HG02759 (cell line): ENCODE data around the gene CNPY2.
A peak's percentile ranks its signal among the peaks of the same experiment; 100 is the strongest.
"Not testable (repeated sequence)": the region's sequence is repeated elsewhere in the genome, so short reads cannot be mapped to it uniquely, and the experiment has no call there.

Experiments used
- ATAC-seq: cut with Tn5 transposase; IDR thresholded peaks from one replicate; pipeline ENCODE4 v1.9.1; 2021; ENCODE audit warnings: mild to moderate bottlenecking, moderate library complexity; ENCODE audit not compliant: unreplicated experiment

CNPY2 gene

DNA sequence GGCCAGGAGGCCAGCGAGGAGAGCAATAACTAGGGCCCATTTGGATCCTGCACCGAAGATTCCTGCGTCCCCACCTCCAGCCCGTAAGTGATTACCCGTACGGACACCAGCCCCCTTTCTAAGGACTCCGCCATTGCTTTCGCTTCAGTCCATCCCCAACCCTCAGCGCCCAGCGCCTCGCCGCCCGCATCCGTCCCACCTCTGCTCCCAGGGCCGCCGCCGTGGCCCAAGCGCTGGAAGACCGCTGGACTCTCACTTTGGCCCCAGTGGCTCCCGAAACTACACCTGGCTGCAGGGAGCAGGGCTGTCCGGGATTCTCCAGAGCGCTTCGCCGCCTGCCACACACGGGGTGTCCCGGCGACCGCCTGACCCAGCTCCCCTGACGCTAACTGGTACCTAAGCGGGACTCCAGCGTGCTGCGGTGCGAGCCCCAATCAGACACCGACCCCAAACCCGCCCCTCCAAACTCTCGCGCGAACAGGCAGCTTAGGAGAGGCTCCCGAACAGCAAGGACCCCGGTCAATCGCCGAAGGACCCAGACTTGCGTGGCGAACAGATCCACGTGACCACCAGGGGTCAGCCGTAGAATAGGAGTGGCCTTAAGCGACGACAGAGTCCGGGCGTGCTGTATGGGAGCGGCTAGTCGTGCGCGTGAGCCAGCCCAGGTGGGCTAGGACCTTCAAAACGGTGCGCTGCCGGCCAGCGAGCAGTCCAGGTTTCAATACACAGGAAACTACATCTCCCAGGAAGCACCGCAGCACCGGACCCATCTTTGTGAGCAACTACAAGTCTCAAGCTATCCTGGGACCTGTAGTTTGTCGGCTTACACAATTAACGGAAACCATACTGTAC is at the start of gene CNPY2:
Gene CNPY2, minus strand, starts transcription at position 367 of the 852 bp plus-strand sequence. CDS start 771 bp downstream, outside the sequence.
- peak; percentile 90 for ATAC-seq

DNA sequence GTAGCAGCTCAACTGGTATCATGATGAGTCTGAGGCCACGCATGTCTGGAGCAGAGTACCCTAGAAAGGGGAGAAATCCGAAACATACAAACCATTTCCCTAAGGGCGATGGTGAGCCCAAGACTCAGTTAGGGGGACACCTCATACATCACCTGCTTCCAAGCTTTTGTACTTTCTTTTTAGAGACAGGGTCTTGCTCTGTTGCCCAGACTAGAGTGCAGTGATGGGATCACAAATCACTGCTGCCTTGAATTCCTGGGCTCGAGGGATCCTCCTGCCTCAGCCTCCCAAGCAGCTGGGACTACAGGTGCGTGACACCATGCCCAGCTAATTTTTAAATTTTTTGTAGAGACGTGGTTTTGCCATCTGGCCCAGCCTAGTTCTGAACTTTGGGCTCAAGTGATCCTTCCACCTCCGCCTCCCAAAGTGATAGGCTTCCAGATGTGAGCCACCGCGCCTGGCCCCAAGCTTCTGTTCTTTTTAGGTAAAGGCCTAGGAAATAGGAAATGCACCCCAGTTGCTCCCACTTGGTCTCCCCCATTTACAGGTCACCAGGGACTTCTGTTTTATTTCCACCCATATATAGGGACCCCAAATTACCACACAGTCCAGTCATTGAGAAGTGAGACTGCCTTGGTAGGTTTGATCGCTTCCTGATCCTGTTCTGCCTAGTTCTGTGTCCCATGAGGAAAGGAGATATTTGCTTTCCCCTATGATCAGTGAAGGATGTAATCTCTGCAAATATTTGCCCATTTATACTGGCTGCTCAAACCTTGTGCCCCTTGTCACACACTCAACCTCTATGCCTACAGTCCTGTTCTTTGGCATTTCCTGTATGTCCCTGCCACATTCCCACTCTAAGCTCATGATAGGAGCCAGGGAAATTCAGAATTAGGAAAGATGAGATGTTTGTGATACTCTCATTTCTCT is 46.6 kb upstream of the CNPY2 start, which contains the start of gene APOF:
Gene APOF, minus strand, starts transcription at position 728 of the 930 bp plus-strand sequence. Its CDS starts 112 bp downstream, at position 616.
- ATAC-seq, result no peak

DNA sequence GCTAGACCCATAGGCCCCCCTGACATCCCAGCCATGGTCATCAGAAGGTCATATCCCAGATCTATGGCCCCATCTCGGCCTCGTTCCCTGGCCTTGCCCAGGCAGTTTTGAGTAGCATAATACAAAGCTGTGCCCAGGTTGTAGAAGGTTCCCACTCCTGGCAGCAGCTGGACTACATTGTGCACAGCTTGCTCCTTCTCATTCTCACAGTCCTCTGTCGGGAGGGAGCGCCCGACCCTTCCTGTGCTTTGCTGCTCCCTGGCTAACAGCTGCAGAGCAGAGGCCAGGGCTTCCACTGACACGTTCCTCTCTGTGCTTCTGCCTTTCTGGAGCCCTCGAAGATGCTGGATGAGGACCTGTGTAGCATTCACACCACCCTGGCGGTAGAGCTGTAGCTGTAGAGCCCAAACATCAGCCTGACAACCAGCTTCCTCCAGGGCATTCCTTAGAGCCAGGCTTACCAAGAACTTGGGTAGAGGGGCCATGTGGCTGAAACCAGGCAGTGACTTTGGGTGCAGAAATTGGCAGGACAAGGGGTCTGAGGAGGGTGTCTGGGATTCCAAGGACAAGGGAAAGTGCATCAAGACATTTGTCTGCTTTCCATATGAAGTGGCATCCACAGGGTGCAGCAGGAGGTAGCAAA is 45.8 kb upstream of the CNPY2 start:
- no peak for ATAC-seq

DNA sequence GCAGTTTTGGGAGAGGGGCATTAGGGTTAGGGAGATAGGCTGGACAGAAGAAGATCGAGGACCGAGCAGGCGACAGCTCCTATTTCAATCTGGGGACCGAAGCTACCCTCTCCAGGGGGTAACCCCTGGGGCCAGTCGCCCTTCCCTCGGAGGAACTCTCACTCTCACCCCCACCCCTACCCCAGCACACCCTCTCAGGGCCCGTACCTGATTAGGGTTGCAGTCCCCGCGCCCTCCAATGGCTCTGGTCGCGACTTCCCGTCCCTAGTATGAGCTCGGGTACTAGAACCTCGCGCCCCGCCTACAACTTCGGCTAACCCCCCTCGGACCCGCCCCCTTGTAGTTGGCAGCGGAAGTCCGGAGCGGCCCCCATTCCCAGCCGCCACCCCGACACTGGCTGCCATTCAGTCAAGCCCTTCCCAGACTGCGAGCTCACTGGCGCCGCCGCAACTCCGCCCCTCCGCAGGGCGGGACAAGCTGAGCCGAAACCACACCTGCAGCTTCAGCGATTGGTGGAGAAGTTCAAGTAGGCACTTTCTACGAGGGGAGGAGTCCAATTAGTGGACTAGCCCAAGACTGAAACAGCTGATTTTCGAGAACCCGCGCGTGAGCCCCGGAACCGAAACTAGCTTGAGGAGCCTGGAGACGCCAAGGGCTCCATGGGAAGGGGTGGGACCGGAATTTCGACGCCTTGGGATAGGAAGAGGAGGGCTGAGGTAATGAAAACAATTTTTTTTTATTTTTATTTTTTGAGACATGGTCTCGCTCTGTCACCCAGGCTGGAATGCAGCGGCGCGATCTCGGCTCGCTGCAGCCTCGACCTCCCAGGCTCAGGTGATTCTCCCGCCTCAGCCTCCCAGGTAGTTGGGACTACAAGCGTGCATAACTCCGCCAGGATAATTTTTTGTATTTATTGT is 44.3 kb upstream of the CNPY2 start, which contains the start of gene STAT2:
Gene STAT2, minus strand, starts transcription at position 257 of the 917 bp plus-strand sequence. CDS start 3,536 bp downstream, outside the sequence.
- peak; percentile 95 for ATAC-seq

DNA sequence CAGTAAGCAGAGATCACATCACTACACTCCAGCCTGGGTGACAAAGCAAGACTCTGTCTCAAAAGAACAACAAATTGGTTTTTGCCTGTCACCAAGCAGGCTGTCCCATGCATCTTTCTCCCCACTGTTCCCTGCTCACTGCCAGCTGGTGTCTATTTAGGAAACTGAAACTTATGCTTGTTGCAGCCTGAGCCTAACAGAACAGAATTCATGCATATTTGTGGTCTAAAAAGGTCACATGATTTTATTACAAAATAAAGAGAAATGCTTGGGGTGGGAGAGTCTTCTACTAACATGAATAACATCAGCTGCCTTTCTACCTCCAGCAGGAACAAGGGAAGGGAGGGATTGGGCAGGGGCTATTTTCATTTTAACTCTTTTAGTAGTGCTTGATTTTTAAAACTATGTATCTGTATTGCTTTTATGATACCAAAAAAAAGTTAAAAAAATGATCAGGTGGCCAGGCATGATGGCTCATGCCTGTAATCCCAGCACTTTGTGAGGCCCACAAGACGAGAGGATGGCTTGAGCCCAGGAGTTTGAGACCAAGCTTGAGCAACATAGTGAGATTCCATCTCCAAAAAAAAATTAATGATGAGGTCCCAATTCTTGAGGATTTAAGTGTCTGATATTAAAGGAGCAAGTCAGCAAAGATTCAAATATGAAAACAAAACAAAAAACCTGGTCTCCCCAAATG is 43.2 kb upstream of the CNPY2 start:
- ATAC-seq, result no peak

DNA sequence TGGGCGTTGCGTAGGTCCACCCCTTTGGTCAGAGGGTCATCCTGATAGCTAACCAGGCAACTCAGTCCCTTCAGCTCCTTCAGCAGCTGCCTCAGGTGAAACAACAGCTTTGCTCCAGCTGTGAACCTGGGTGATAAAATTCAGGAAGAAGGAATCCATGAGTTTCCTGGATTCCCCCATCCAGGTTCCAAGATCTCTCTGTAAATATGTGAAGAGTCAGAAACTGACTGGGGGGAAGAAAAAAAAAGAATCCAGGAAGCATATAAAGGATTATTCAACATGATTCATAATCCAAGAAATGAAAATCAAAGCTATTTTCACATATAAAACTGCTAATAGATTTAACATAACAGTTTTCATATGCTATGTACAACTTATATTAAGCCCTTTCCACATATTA is 35.5 kb upstream of the CNPY2 start:
- ATAC-seq, result no peak

DNA sequence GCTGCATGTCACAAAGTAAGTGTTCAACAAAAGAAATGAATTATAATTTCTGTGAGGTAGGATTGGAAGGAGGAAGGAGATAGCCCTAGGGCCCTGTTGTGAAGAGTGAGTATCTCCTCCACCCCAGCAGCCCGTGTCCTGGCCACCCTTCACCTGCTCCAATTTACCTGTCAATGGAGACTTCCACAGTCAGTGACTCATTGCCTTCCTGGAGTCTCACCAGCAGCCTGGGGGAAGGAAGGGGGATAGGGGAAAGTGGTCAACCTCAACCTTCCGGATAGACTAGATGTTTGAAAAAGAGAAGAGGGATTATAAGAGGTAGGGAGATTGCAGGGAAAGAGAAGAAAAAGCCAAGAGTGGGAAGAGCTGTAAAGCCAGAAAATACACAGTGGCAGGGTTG is 34.9 kb upstream of the CNPY2 start:
- no peak for ATAC-seq

DNA sequence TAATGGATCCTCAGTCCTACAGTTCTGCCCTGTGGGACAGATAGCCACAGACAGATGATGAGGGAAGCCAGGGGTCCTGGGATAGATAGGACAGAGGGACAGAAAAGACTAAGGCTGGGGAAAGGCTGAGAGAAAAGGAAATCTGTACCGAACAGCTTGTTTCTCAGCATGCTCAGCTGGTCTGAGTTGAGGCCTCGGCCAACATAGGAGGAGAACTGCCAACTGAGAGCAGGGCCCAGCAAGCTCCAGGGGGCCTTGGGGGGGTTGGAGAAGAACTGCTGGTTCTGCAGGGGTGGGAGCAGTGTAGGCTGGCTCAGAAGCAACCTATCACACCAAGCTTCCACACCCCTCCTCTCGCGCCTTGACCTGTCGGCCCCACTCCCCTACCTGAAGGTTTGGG is 33.0 kb upstream of the CNPY2 start:
- ATAC-seq, result no peak

DNA sequence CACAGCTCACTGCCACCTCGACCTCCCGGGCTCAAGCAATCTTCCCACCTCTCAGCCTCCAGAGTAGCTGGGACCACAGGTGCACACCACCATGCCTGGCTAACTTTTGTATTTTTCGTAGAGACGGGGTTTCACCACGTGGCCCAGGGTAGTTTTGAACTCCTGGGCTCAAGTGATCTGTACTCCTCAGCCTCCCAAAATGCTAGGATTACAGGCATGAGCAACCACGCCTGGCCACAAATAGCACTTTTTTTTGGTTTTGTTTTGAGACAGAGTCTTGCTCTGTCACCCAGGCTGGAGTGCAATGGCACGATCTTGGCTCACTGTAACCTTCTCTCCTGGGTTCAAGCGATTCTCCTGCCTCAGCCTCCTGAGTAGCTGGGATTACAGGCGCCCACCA is 31.5 kb upstream of the CNPY2 start:
- peak; percentile 47 for ATAC-seq

DNA sequence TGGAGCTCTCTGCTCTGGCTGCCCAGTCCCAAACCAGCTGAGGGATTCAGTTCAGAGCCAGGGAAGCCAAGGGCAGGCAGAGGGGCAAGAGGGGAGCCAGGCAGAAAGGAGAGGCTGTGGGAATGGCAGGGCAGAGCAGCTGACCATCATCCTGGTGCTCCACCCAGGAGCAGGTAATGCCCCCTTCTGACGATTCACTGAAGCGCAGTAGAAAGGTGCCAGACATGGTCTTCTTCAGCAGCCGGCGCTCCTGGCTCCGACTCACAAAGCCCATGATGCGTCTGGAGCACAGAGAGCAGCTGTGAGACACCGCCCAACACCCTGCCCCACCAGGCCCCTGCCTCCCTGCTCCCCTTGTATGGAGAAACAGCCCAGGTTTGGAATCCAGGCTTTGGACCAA is 30.9 kb upstream of the CNPY2 start:
- ATAC-seq, result no peak

DNA sequence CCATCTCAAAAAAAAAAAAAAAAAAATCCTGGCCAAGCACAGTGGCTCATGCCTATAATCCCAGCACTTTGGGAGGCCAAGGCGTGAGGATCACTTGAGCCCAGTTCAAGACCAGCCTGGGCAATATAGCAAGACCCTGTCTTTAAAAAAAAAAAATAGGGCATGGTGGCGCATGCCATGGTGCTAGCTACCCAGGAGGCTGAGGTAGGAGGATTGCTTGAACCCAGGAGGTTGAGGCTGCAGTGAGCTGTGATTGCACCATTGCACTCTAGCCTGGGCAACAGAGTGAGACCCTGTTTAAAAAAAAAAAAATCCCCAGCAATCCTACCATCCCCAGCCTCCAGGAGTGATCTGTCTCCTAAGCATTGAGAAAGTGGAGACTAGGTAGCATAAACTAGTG is 26.5 kb upstream of the CNPY2 start:
- not testable (repeated sequence) for ATAC-seq

DNA sequence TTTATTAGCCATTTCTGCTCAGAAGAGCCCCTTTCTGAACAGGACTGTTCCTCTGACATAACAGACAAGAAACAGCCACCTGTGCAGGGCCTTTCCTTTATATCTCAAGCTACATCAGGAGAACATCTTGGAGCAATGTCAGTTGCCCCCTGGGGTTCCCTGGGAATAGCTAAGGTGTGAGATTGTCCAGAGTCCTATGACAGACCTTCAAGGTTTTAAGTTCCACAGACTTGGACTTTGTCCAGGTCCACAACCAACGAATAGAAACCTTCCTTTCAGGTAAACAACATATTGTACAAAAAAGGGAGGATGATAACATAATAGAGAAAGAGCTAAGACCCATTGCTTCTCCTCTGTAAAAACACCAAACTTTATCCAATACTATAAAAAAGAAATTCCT is 25.8 kb upstream of the CNPY2 start:
- no peak for ATAC-seq

DNA sequence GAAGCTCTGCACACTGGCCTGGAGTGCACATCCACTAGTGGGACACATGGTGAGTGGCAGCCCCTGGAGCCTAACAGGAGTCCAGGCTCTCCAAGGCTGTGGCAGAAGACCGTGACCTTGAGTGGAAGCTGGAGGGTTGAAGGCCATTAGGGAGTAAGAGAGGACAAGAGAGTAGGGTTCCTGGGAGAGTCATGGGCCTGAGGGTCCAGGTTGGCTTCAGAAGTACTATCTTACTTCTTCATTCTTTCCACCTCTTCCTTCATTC is 23.3 kb upstream of the CNPY2 start:
- no peak for ATAC-seq

DNA sequence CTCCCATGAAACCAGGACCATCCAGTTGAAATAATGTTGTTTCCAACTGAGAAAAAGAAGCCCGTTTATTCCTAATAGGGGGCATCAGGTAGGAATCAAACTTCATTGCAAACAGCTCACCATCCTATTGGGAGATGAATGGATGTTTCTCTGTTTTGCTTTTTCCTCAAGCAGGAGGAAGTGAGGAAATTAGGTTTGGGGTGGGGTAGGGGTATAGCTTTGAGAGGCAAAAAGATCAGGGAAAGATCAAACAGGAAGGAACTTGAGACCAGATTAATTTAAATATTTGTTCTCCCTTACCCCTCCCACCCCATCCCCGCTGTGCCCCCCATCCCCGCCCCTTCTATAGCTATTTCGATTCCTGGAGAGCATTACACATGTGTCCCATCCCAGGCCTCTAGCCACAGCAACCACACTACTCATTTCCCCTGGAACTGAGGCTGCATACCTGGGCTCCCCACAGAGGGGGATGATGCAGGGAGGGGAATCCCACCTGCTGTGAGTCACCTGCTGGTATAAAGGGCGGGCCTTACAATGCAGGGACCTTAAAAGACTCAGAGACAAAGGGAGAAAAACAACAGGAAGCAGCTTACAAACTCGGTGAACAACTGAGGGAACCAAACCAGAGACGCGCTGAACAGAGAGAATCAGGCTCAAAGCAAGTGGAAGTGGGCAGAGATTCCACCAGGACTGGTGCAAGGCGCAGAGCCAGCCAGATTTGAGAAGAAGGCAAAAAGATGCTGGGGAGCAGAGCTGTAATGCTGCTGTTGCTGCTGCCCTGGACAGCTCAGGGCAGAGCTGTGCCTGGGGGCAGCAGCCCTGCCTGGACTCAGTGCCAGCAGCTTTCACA is 22.7 kb upstream of the CNPY2 start, which contains the start of gene IL23A:
Gene IL23A, plus strand, starts transcription at position 577 of the 850 bp plus-strand sequence. Its CDS starts 161 bp downstream, at position 738.
- ATAC-seq, result peak; percentile 39

DNA sequence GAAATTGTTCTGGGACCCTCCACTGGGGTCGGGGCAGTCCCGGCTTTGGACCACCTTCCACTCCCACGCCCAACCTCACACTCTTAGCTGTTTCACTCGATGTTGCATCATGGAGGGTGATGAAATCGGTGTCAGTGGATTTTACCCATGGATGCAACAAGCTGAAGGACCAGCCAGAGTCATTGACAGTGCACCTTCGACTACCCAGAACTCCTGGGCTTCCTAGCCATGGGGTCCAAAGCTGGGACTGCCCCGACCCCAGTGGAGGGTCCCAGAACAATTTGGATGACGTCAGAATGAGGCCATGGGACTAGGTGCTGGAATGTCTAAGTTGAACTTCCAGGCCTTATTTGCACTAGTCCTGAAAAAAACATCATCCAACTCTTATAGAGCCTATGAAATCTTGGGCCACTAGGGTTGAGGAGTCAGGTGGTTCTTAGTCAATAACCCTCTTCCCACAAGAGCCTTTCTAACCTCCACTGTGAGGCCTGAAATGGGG is 22.0 kb upstream of the CNPY2 start:
- ATAC-seq, result no peak

DNA sequence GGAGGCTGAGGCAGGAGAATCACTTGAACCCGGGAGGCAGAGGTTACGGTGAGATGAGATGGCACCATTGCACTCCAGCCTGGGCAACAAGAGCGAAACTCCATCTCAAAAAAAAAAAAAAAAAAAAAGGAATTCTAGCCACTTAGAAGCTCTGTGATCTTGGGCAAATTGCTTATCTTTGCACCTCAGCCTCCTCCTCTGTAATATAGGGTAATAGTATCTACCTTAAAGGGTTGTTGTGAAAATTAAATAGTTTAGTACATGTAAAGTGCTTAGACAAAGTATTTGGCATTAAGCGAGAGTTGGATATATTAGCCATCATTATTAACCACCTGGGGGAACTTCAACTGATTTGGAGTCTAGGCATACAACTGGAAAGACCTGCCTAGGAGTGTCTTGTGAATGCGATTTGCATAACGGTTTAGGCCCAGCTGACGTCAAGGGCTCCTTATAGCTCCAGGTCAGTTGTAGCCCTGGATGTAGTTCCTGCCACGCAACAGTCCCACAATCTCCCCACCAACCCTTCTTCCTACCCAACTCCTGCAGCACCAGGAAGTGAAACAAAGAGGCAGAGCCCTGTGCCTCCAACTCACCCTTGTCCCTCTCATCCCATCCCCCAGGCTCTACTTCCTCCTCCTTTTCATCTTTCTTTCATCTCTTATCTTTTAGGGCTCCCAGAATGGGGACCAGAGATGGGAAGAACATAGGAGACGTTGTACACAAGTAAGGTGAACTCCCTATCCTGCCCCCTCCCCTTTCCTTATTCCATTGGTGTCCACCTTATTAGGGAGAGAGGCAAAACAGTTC is 20.8 kb upstream of the CNPY2 start:
- no peak for ATAC-seq

DNA sequence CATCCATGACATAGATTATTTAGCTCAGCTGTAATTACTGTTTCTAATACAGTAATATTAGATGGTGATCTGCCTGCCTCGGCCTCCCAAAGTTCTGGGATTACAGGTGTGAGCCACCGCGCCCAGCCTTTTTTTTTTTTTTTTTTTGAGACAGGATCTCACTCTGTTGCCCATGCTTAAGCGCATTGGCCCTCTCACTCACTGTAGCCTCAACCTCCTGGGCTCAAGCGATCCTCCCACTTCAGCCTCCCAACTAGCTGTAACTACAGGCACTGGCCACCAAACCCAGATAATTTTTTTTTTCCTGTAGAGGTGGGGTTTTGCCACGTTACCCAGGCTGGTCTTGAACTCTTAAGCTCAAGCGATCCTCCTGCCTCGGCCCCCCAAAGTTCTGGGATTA is 19.7 kb upstream of the CNPY2 start:
- not testable (repeated sequence) for ATAC-seq

DNA sequence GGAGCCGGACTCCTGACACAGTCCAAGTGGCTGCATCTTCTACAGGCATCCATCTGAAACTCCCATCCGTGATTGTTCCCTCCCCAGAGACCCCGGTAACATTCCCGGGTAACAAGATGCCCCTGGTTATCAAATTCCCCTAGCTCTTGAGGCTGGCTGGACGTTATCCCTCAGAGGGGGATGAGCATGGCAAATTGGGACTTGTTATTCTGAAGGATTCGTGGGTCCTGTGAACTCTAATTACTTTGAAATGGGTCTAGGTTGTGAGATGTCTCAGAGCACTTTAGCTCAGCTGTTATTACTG is 18.7 kb upstream of the CNPY2 start:
- ATAC-seq, result no peak
